Progenitor cell of endocrine pancreas (in vitro differentiated cells): ENCODE results near the gene ACTL6B. TPM values are rescaled to one million over a fixed set of nuclear protein-coding genes. Genes with fewer than 3 reads are reported as not detected.

Source experiments
- DNase-seq: peaks from one replicate; pipeline ENCODE4 v3.0.0; 2021; ENCODE audit warnings: low spot score; ENCODE audit not compliant: unreplicated experiment
- H3K27ac Mint-ChIP-seq: 2 replicates; pipeline ENCODE4 v1.8.0; 2021; ENCODE audit warnings: mild to moderate bottlenecking, moderate library complexity, mixed read lengths
- H3K27me3 Mint-ChIP-seq: 2 replicates; pipeline ENCODE4 v1.8.0; 2021; ENCODE audit warnings: mixed read lengths
- H3K36me3 Mint-ChIP-seq: 2 replicates; pipeline ENCODE4 v1.8.0; 2022; ENCODE audit warnings: mixed read lengths; ENCODE audit not compliant: insufficient read depth
- H3K4me1 Mint-ChIP-seq: 2 replicates; pipeline ENCODE4 v1.8.0; 2021; ENCODE audit warnings: low read depth, mixed read lengths
- H3K4me3 Mint-ChIP-seq: 2 replicates; pipeline ENCODE4 v1.8.0; 2021; ENCODE audit warnings: low read depth, mild to moderate bottlenecking, moderate library complexity, mixed read lengths
- H3K9me3 Mint-ChIP-seq: 2 replicates; pipeline ENCODE4 v1.8.0; 2021; ENCODE audit warnings: low read depth, mixed read lengths
- total RNA-seq: library from RNA; stranded (reverse); gene quantifications from 2 replicates; pipeline ENCODE4 v1.2.1, GENCODE V29; 2021
- TF ChIP-seq, protein P1 (sequence below): fragments of 200-600 bp; sonication (generic); IDR thresholded peaks from one replicate; pipeline ENCODE4 v1.5.0; 2021; ENCODE audit warnings: antibody characterized with exemption, mild to moderate bottlenecking; ENCODE audit not compliant: unreplicated experiment

ACTL6B gene
- total RNA-seq, 1 donor from 2014 or later: 4.2 TPM

DNA sequence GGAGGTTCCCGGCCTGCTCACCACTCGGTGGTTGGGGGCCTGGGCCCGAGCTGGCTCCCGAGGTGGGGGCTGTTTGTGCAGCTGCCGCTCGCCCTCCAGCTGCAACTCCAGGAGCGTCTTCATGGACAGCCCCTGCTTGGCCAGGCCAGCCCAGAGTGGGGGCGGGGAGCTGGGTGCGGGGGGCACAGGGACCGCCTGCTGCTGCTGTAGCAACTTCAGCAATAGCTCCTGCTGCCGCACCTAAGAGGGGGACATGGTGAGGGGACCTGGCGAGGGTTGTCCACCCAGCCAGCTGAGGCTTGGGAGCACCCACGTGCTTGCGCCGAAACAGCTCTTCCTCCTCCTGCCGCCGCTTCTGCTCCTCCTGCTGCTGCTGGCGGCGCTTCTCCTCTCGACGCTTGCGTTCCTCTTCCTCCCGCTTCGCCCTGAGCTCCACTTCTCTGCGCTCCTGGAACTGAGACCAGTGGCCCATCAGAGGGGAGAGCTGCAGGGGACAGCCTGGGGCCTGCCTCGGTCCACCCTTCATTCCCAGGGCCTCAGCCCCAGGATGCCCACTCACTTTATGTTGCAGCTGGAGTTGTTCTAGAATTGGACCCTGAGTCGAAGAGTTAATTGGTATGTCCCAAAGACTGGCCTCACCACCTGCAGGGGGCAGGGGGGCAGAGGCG, 26.9 kb upstream of the ACTL6B start:
- TF ChIP-seq, protein P1, sequence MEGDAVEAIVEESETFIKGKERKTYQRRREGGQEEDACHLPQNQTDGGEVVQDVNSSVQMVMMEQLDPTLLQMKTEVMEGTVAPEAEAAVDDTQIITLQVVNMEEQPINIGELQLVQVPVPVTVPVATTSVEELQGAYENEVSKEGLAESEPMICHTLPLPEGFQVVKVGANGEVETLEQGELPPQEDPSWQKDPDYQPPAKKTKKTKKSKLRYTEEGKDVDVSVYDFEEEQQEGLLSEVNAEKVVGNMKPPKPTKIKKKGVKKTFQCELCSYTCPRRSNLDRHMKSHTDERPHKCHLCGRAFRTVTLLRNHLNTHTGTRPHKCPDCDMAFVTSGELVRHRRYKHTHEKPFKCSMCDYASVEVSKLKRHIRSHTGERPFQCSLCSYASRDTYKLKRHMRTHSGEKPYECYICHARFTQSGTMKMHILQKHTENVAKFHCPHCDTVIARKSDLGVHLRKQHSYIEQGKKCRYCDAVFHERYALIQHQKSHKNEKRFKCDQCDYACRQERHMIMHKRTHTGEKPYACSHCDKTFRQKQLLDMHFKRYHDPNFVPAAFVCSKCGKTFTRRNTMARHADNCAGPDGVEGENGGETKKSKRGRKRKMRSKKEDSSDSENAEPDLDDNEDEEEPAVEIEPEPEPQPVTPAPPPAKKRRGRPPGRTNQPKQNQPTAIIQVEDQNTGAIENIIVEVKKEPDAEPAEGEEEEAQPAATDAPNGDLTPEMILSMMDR: no peak
- Mint-ChIP-seq H3K4me1 (no peaks in the 10 kb centered on the region), H3K27ac (no peak overlapping the region), H3K36me3 (peaks cover 8% of the 10 kb centered on the region), H3K9me3 (no peaks in the 10 kb centered on the region), H3K4me3 (no peak overlapping the region), H3K27me3 (no peaks in the 10 kb centered on the region)
- DNase-seq: no peak

DNA sequence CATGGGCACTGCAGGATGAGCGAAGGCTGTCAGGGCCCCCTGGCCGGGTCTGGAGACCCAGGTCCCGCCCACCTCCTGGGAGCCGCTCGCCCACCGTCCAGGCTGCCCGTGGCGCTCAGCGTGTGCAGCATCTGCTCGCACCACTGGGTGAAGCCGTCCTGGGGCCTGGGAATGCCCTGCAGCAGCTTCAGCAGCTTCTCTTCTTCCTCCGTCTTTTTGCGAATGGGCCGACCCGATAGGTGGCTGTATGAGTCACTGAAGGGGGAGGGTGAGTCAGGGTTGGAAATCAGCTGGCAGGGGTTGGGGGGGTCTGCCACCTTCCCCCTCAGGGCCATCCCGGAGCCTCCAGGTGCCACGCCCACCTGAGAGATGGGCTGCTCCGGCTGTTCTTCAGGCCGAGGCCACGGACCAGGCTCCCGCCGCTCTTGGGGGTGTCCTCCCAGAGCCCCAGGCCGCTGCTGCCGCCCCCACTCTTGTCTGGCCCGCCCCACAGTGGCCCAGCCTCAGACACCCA, 26.0 kb upstream of the ACTL6B start:
- TF ChIP-seq, protein P1: no peak

DNA sequence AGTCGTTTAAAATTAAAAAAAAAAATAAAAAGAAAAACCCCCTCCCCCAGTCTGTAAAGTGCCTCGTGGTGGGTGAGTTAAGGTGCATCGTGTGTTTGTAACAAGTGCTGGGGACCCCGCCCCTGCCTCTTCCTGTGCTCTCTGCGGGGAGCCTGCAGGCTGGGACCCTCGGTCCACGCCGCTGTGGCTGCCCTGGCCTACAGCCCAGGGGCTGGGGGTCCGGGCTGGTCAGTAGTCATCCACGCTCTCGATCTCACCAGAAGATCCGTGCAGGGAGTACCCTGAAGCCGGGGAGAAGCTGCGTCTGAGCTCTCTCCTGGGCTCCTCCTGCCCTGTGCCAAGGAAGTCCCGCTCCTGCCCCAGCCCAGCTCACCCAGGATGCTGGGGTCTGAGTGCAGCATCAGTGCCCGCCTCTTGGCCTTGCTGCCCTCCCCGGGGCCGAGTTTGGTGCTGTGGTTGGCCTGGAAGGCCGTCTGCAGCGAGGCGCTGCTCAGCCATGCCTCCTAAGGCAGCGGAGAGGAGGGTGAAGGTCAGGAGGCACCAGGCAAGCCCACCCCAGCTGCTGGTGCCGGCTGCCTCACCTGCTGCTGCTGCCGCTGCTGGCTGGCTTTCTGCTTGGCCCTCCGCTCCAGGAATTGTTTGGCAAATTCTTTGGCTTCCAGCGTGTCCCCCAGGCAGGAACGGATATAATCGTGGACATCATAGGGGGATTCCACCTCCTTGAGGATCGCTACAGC, 25.4 kb upstream of the ACTL6B start:
- no peaks in the 10 kb centered on the region for H3K9me3 Mint-ChIP-seq
- H3K27ac Mint-ChIP-seq: no peak overlapping the region
- DNase-seq: no peak
- H3K4me1 Mint-ChIP-seq: no peaks in the 10 kb centered on the region
- no peak overlapping the region for H3K4me3 Mint-ChIP-seq
- H3K27me3 Mint-ChIP-seq: no peaks in the 10 kb centered on the region
- TF ChIP-seq, protein P1: no peak
- peaks cover 10% of the 10 kb centered on the region for H3K36me3 Mint-ChIP-seq

More for the DNA sequence above, 26.0 kb upstream of the ACTL6B start:
- H3K4me3 Mint-ChIP-seq: no peak overlapping the region
- H3K36me3 Mint-ChIP-seq: peaks cover 10% of the 10 kb centered on the region
- DNase-seq: no peak
- no peak overlapping the region for H3K27ac Mint-ChIP-seq
- H3K27me3 Mint-ChIP-seq: no peaks in the 10 kb centered on the region
- no peaks in the 10 kb centered on the region for H3K4me1 Mint-ChIP-seq
- H3K9me3 Mint-ChIP-seq: no peaks in the 10 kb centered on the region

DNA sequence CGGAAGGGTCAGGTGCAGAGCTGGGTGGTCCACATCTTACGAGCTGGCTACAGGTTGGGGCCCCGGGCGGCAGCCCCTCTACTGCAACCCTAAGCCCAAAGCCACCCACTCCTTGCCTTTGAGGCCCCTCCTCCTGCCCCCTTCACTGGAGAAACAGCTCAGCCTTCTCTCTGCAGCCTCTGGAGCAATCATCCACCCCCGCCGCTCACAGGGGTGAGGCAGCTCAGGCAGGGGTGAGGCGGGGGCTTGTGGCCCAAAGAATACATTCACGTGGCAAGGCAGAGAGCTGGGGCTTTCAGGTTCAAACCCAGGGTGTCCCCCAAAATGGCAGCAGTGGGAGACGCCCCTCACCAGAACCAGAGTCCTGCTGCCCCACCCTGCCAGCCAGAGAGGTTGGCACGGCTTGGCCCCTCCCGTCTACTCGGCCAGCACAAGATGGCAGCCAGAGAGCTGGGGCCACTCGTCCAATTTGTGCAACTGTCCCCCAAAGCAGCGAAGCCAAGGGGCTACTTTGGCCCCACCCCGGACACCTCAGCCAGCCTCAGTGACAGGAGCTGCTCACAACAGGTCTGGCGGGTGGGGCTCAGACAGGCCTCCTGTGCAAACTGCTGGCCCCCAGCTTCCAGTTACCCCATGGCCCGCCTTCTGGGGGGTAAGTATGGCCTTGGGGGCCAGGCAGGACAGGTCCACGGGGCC, 24.5 kb upstream of the ACTL6B start:
- H3K4me1 Mint-ChIP-seq: peaks cover 2% of the 10 kb centered on the region
- H3K27me3 Mint-ChIP-seq: no peaks in the 10 kb centered on the region
- H3K36me3 Mint-ChIP-seq: peaks cover 10% of the 10 kb centered on the region
- no peak for DNase-seq
- no peak overlapping the region for H3K4me3 Mint-ChIP-seq
- TF ChIP-seq, protein P1: no peak
- H3K9me3 Mint-ChIP-seq: no peaks in the 10 kb centered on the region
- no peak overlapping the region for H3K27ac Mint-ChIP-seq

DNA sequence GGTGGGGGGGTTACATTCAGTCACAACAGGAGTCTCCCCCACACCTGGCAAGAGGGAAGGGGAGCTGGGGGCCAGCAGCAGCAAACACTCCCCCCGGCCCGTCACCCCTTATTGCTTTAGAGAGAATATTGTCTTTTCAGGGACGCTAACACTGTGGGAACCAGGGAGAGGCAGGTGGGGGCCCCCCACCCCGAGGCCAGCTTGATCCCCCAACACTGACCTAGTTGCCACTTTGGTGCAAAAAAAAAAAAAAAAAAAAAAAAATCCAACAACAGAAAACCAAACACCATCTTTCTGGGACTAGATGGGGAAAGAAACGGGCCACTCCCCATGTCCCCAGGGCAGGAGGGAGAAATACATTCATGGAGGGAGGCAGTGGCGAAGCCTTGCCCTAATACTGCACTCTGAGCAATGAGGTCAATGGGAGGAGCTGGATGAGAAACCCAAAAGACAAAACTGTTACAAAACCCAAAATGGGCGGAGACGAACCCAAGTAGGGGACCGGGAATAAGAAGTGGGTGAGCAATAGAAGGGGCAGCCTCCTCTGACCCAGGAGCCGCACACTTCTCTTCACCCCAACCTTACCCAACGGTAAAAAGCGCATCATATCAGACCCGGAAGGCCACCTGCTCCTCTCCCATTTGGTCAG, 23.8 kb upstream of the ACTL6B start:
- TF ChIP-seq, protein P1: no peak
- H3K36me3 Mint-ChIP-seq: peaks cover 8% of the 10 kb centered on the region
- H3K27me3 Mint-ChIP-seq: no peaks in the 10 kb centered on the region
- H3K4me3 Mint-ChIP-seq: no peak overlapping the region
- DNase-seq: no peak
- peak overlapping the region; percentile 76 for H3K27ac Mint-ChIP-seq
- H3K4me1 Mint-ChIP-seq: peaks cover 2% of the 10 kb centered on the region
- H3K9me3 Mint-ChIP-seq: no peaks in the 10 kb centered on the region
